HG03520 (cell line): ENCODE results near the gene NUDT17.

Experiments
- ATAC-seq: cut with Tn5 transposase; IDR thresholded peaks from one replicate; pipeline ENCODE4 v1.9.1; 2021; ENCODE audit warnings: mild to moderate bottlenecking, moderate library complexity; ENCODE audit not compliant: unreplicated experiment

The NUDT17 gene

GRCh38 chr1:145846201-145846612, 777 bp downstream of the NUDT17 start:
- no peak for ATAC-seq

DNA sequence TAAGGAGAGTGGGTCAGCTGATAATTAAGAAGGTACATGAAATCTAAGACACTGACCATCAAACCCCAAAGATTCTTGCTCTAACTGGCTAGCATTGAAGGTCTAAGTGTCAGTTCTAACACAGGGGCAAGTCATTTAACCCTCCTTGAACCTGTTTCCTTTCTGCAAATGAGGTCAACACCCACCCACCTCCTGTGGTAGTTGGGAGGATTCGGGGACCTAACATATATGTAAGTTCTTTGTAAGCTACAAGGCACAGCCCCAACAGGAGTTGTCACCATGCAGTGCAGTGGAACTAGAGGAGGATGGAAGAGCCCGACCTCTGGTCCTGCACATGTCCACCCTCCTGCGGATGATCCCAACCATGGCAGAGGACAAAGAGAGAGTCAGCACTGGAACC, 2.4 kb downstream of the NUDT17 start:
- no peak for ATAC-seq

DNA sequence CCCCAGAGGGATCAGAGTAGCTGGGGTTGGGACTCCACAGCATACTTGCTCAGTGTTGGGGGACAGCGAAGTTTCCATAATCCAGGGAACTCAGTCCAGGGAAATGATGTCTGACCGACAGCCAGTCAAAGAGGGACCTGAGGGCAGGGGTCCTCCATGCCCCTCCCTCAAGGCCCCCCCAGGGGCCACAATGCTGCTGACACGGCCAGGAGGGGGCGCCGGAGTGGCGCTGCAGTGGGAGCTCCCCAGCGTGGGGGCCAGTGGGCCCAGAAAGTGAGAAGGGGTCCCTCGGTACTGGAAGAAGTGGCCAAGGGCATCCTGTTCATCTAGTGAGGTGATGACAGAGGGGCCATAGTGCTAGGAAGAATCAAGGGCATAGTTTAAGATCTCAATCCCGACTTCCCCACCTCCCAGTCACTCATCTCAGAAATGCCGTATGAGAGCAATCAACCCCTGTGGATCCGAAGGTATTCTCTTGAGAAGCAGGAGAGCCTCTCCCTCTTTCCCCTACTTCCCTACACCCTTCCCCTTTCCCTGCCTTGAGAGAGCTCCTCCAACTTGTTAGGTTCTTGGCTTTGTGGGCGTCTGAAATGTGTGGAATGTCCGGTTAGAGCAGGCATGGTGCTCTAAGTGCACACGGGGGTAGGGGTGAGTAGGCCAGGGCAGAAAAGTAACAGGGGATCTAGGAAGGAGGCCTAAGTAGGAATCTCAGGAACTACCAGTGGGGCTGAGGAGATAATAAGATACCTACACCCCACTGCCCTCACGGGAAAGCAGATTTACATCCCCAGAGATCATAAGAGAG, 4.1 kb downstream of the NUDT17 start:
- no peak for ATAC-seq

DNA sequence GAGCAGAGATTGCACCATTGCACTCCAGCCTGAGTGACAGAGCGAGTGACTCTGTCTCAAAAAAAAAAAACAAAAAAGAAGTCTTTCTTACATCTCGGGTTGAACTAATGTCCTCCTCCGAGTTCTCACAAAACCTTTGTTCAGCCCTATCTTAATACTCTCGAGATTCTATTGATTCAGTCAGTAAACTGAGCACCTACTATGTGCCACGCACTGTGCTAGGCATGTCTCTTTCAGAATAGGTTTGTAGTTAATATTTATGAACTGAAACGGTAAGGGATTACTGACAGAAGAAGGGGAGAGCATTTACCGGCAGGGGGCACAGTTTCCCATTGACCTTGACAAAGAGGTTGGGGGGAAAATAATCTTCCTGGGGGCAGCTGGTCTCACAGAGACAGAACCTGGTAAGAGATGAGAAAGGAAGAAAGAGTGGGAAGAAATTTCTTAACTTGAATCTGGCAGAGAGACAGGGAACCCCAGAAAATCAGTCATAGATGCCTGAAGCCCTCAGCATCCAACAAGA, 10.1 kb downstream of the NUDT17 start:
- no peak for ATAC-seq

DNA sequence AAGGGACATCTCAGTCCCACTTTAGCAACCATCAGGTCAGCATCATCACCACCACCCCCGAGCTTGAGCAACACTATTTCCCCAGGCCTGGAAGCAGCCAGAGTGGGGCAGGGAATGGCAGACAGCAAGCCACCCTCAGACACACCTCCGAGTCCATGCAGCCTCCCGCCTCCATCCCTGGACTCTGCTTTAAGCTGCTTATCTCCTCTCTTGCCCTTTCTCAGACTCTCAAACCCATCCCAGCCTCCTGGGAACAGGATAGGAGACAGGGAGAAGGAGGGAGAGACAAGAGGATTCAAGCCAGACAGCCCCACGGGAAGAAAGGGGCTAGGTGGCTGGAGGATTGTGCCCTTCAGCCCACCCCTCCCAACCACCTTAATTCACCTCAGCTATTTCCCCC, 11.7 kb downstream of the NUDT17 start:
- no peak for ATAC-seq

DNA sequence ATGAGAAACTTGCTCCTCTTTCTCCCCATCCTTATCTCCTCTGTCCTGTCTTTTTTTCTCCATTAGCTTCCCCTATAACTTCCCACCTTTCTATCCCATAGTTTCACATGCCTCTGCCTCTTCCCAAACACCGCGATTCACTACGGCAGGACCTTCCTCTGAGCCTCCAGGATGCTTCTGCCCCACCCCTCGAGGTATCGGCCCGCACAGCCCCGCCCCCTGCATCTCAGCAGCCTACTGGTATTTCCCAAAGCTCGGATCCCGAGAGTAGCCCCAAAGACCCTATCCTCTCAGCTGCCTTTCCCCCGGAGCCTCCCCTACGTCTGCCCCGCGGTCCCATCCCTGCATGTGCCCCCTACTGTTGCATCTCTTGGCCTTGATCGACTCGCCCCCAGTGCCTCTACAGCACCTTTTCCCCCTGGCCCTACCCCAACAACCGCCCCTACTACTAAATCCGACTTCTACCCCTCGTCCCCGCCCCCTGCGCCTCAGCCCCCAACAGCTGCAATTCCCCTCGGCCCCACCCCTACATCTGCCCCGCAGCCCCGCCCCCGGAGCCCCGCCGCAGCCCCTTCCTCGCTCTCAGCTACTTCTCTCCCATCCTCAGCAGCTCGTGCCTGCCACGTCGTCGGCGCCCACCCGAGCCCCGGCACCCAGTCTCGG, 12.9 kb downstream of the NUDT17 start:
- ATAC-seq: no peak

DNA sequence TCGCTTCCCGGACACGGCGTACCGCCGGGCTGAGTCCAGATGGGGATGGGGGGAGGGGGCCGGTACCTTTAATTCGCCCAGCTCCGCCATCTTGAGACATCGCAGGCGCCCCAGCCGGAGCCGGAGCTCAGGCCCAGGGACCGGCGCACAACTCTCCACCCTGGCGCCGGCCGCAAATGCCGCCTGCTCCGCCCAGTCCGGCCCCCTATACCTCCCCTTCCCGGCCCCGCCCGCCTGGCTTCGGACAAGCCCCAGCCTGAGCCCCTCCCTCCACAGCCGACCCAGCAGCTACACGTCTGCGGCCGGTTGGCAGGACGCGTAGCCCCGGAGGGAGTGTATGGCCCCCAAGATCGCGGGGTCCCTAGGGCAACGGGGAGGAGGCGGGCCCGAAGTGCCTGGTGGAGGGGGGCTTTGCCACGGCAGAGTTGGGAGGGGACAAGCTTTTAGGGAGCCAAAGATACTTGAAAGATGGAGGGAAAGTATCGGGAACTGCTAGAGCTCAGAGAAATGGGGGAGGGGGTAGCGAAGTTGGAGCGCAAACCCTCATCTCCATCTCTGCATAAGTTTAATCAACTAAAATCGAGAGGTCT, 13.6 kb downstream of the NUDT17 start, which contains the start of gene PIAS3:
PIAS3 (minus strand) TSS at position 181 of the 590 bp plus-strand sequence; CDS start at position 90, 91 bp downstream.
- peak; percentile 81 for ATAC-seq

GRCh38 chr1:145859491-145860023, 14.1 kb downstream of the NUDT17 start:
- ATAC-seq: peak; percentile 53

GRCh38 chr1:145863282-145864018, 18.0 kb downstream of the NUDT17 start:
- no peak for ATAC-seq

GRCh38 chr1:145868232-145868631, 22.8 kb downstream of the NUDT17 start:
- no peak for ATAC-seq

GRCh38 chr1:145871994-145872924, 26.8 kb downstream of the NUDT17 start:
- no peak for ATAC-seq

DNA sequence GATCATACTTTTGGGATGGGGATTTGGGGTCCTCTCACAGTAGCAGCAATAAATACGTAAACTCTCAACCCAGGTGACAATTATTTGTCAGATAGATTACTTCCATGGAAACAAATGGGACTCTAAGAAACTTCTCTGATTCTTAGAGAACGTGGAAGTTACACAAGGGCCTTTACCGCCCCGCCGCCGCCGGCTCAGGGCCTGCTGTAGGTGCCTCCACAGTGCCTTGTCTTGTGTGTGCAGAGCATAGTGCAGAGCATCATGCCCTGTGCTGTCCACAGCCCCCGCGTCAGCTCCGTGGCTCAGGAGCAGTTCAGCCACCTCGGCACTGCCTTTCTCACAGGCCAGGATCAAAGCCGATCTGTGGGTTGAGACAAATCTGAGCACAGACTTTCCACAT, 29.2 kb downstream of the NUDT17 start:
- no peak for ATAC-seq

DNA sequence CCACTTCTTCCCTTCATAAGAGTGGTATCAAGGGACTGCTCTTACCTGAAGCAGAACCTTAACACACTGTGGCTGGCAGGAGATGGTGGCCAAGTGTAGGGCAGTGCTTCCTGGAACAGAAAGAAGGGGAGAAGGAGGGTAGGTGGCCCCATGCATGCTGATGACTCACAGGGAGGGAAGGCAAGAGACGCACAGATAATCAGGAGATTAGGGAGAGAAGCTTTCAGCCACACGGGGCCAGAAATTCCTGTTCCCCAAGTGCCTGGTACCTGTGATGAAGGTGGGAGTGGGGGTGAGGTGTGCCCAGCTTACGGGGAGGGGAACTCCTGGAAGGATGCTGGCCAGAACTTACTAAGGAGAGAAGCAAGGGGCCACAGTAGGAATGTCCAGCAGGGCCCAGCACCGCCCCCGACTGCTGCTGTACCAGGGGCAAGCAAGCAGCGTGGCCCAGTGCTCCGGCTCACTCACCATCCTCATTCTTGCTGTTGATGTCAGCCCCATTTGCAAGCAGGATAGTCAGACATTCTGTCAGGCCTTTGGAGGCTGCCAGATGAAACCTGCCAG, 32.6 kb downstream of the NUDT17 start:
- ATAC-seq: no peak

GRCh38 chr1:145878724-145879123, 33.3 kb downstream of the NUDT17 start:
- ATAC-seq: no peak

DNA sequence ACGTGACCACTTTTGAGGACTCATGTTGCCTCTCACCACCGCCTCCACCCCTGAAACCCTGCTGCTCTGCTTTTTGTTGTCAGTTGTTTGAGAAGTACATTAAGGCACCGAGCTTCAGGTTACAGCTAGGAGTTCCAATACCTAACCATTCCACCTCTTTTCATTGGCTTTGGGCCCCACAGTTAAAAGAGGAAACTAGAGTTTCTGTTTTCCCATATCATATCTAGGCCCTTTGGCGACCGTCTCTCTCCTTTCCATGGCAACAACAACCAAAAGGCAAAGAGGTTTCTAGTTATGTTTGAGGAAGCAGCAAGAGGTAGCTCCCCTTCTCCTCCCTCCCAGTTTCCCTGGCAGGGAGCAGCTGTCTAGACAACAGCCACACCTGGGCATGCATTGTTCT, 34.3 kb downstream of the NUDT17 start:
- no peak for ATAC-seq

GRCh38 chr1:145884675-145885074, 39.2 kb downstream of the NUDT17 start:
- no peak for ATAC-seq

DNA sequence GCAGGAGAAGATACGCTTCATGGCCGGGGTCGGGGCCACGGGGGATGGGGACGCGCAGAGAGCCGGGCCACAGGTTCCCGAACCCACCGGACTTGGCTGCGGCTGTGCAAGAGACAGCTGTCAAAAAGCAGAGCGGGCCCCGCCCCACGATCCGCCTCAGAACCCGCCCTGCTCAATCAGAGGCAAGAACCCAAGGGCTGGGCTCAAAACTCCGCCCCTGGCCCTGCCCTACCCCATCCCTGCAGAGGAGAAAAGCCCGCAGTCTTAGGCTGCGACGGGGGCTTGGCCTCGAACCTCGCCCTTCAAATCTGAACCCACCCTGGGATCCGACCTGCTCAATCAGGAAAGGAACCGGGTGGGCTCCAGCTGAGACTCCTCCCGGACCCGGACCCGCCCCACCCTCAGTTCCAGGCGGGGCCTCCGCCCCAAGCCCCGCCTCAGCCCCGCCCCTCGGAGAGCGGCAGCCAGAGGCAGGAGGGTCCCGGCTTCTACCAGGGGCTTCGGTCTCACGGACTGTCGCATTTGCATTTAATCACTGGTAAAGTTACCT, 40.4 kb downstream of the NUDT17 start, which contains the start of gene ANKRD35:
ANKRD35 (minus strand) TSS at position 129 of the 550 bp plus-strand sequence; CDS start at position 21, 108 bp downstream.
- peak; percentile 96 for ATAC-seq

DNA sequence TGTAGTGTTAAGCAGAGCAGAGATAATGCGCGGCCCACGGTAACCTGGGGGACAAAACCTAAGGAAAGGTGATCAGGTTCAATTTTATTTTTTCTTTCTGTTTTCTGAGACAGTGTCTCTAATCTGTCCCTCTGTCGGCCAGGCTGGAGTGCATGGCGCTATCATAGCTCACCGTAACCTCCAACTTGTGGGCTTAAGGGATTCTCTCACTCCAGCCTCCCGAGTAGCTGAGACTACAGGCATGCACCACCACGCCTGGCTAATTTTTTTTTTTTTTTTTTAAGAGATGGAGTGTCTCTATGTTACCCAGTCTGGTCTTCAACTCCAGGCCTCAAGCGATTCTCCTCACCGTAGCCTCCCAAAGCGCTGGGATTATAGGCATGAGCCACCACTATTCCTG, 41.0 kb downstream of the NUDT17 start:
- ATAC-seq: no peak

- no peak for ATAC-seq
Measured at GRCh38 chr1:145886816-145887215, 41.4 kb downstream of the NUDT17 start.
